Kidney (tissue), 14 donors: ENCODE data around the gene AUTS2. TPM values are rescaled to one million over a fixed set of nuclear protein-coding genes. Genes with fewer than 3 reads are reported as not detected.

Source experiments
- DNase-seq, 5 donors: peaks; one replicate each; pipeline ENCODE4 v3.0.0-alpha.2; 2013 to 2020
- FAIRE-seq: peaks from 2 replicates; lab custom pipeline; 2012; peaks lifted over from hg19 to GRCh38; lab: Jason Lieb, UNC
- H3K27ac ChIP-seq, 2 donors: one replicate each; pipeline ENCODE4 v1.7.0; 2013; ENCODE audit warnings: low read depth in 2 of 2, low read length in 2 of 2, inconsistent platforms in 1 of 2
- H3K27me3 ChIP-seq: one replicate; pipeline ENCODE4 v1.7.1; 2013; ENCODE audit warnings: low read length, inconsistent platforms; ENCODE audit not compliant: control insufficient read depth, insufficient read depth
- H3K36me3 ChIP-seq, 3 donors: one replicate each; pipeline versions ENCODE4 v1.7.0 to v1.7.1; 2013; ENCODE audit warnings: low read length in 3 of 3, control low read depth in 1 of 3, inconsistent platforms in 1 of 3; ENCODE audit not compliant: insufficient read depth in 3 of 3, control insufficient read depth in 2 of 3
- H3K4me1 ChIP-seq, 3 donors: one replicate each; pipeline versions ENCODE4 v1.7.0 to v1.7.1; 2013; ENCODE audit warnings: low read length in 3 of 3, inconsistent platforms in 1 of 3, low read depth in 1 of 3; ENCODE audit not compliant: control insufficient read depth in 2 of 3, insufficient read depth in 2 of 3
- H3K4me3 ChIP-seq, 3 donors: one replicate each; pipeline versions ENCODE4 v1.7.0 to v1.8.1; 2013; ENCODE audit warnings: low read length in 3 of 3, control low read depth in 1 of 3, inconsistent platforms in 1 of 3
- H3K9ac ChIP-seq, 3 donors: one replicate each; pipeline versions ENCODE4 v1.7.0 to v1.7.1; 2013; ENCODE audit warnings: low read length in 3 of 3, control low read depth in 1 of 3, inconsistent platforms in 1 of 3
- H3K9me3 ChIP-seq, 3 donors: one replicate each; pipeline versions ENCODE4 v1.7.0 to v1.7.1; 2013; ENCODE audit warnings: low read length in 3 of 3, control low read depth in 1 of 3, inconsistent platforms in 1 of 3; ENCODE audit not compliant: control insufficient read depth in 2 of 3, insufficient read depth in 1 of 3
- CTCF ChIP-seq: IDR thresholded peaks from 3 replicates; pipeline ENCODE4 v1.5.1; 2012; ENCODE audit warnings: mild to moderate bottlenecking, moderate library complexity, borderline replicate concordance; ENCODE audit not compliant: insufficient read depth; ENCODE audit errors: extremely low read depth
- intact Hi-C: fragments of 100-400 bp; cut with DNase I; formaldehyde crosslinking; loops from one replicate; pipeline ENCODE4 v1.11.1; 2022
- polyA plus RNA-seq: library from polyadenylated mRNA; stranded (reverse); fragments of 350-450 nt; fragmentation: Illumina TruSeq; extraction: RNeasy Lipid Tissue Mini Kit (QIAGEN cat#74804); gene quantifications from one replicate; pipeline ENCODE4 v1.2.3, GENCODE V29; 2014; ENCODE audit warnings: low read depth, low replicate concordance; ENCODE audit not compliant: insufficient read depth
- total RNA-seq: library from RNA; stranded (reverse); fragmentation: NEBNext Ultra II Directional; extraction: Animal tissue kit (Norgen Biotek cat#: 25700); gene quantifications from one replicate; pipeline ENCODE4 v1.2.1, GENCODE V29; 2021
- donor health status: control.
- donor health status: control.
- donor health status: control.
- donor health status: control.
- donor health status: control.
- donor health status: DM: yes; HTN: yes; CAD: no.
- donor health status: Normal renal cell carcinoma (clear cell type).

AUTS2 gene
- total and polyA plus RNA-seq, 2 donors from 2014 or later = 5.2 to 33.8 TPM

DNA sequence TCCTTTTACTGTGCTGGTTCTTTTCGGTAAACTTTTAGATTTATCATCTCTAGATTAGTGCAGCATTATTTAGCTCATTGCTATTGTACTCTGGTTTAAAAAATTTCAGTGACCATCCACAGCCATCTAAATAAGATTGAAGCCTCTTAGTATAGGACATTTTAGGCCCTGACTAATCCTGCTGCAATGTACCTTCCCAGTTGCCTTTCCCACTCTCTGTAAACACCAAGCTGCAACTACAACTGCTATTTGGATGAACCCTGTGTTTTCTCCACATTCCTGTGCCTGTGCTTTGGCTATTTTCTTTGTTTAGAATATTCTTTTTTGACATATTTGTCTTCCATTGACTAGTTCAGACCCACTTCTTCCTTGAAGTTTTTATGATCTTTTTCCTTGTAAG, 314.6 kb downstream of the AUTS2 start:
- no peak for TF ChIP-seq CTCF
- H3K36me3 ChIP-seq = no peaks in the 10 kb centered on the region
- H3K27me3 ChIP-seq = no peaks in the 10 kb centered on the region
- no peak for DNase-seq
- H3K4me3 ChIP-seq = no peak overlapping the region
- peaks cover 0 to 5% (median 1%) of the 10 kb centered on the region in 3 donors for H3K9me3 ChIP-seq
- H3K4me1 ChIP-seq = no peaks in the 10 kb centered on the region
- H3K9ac ChIP-seq = no peak overlapping the region
- no peak for FAIRE-seq
- intact Hi-C loops = no loop called here
- no peak overlapping the region for H3K27ac ChIP-seq

GRCh38 chr7:69919426-69920111, 321.3 kb downstream of the AUTS2 start:
- Histone ChIP-seq H3K36me3 (no peaks in the 10 kb centered on the region), H3K27ac (no peak overlapping the region), H3K9me3 (no peaks in the 10 kb centered on the region), H3K4me1 (no peaks in the 10 kb centered on the region), H3K27me3 (no peaks in the 10 kb centered on the region), H3K4me3 (no peak overlapping the region), H3K9ac (no peak overlapping the region)
- intact Hi-C loops = no loop called here
- DNase-seq = no peak
- no peak for FAIRE-seq
- TF ChIP-seq CTCF = no peak

- Histone ChIP-seq H3K36me3 (no peaks in the 10 kb centered on the region), H3K27me3 (no peaks in the 10 kb centered on the region), H3K27ac (no peak overlapping the region), H3K4me1 (no peaks in the 10 kb centered on the region), H3K9ac (no peak overlapping the region), H3K9me3 (no peaks in the 10 kb centered on the region), H3K4me3 (no peak overlapping the region)
- intact Hi-C loops = no loop called here
- no peak for TF ChIP-seq CTCF
- DNase-seq (peak in 2 of 5 donors; percentile 17 to 51), FAIRE-seq (no peak)
Measured at GRCh38 chr7:69920797-69921196, 322.5 kb downstream of the AUTS2 start.
